ENCODE results near the gene NUP58.
A peak's percentile ranks its signal among the peaks of the same experiment; 100 is the strongest.
"Not testable (repeated sequence)": the region's sequence is repeated elsewhere in the genome, so short reads cannot be mapped to it uniquely, and the experiment has no call there.

Gene NUP58

GRCh38 chr13:25352806-25353205, 51.4 kb downstream of the NUP58 start:
- no peak overlapping the region for H3K4me3 ChIP-seq (replicated peaks; ENCODE audit: low read depth, low read length)
- TF ChIP-seq CTCF (IDR thresholded peaks at IDR 0.05; ENCODE audit: low read length, missing control alignments) = no peak
- DNase-seq (ENCODE audit: low read depth) = no peak

- H3K4me3 ChIP-seq (replicated peaks; ENCODE audit: low read depth, low read length) = no peak overlapping the region
- no peak for TF ChIP-seq CTCF (IDR thresholded peaks at IDR 0.05; ENCODE audit: low read length, missing control alignments)
- no peak for DNase-seq (ENCODE audit: low read depth)
These were observed 51.9 kb downstream of the NUP58 start for GRCh38 chr13:25353344-25353743.

GRCh38 chr13:25354377-25354776, 53.0 kb downstream of the NUP58 start:
- TF ChIP-seq CTCF (IDR thresholded peaks at IDR 0.05; ENCODE audit: low read length, missing control alignments) = no peak
- DNase-seq (ENCODE audit: low read depth) = no peak
- H3K4me3 ChIP-seq (replicated peaks; ENCODE audit: low read depth, low read length) = no peak overlapping the region

- not testable (repeated sequence) for DNase-seq (ENCODE audit: low read depth); H3K4me3 ChIP-seq (replicated peaks; ENCODE audit: low read depth, low read length)
These were observed 59.0 kb downstream of the NUP58 start for GRCh38 chr13:25360443-25360842.

- no peak for DNase-seq (ENCODE audit: low read depth)
- H3K4me3 ChIP-seq (replicated peaks; ENCODE audit: low read depth, low read length) = no peak overlapping the region
- no peak for TF ChIP-seq CTCF (IDR thresholded peaks at IDR 0.05; ENCODE audit: low read length, missing control alignments)
These were observed 64.4 kb downstream of the NUP58 start for GRCh38 chr13:25365720-25366235.

GRCh38 chr13:25371158-25371874, 69.9 kb downstream of the NUP58 start:
- peak overlapping the region; percentile 14 for H3K4me3 ChIP-seq (replicated peaks; ENCODE audit: low read depth, low read length)
- DNase-seq (ENCODE audit: low read depth) = no peak
- no peak for TF ChIP-seq CTCF (IDR thresholded peaks at IDR 0.05; ENCODE audit: low read length, missing control alignments)

- peak within 1 kb of the TSS; percentile 14 for H3K4me3 ChIP-seq (replicated peaks; ENCODE audit: low read depth, low read length)
- no peak for DNase-seq (ENCODE audit: low read depth)
- no peak for TF ChIP-seq CTCF (IDR thresholded peaks at IDR 0.05; ENCODE audit: low read length, missing control alignments)
These were observed 70.5 kb downstream of the NUP58 start, which contains the start of gene ATP8A2 for GRCh38 chr13:25371875-25372283. TSS of gene ATP8A2 (plus strand) at chr13:25371974. CDS start at chr13:25372213, 239 bp downstream.

Data from fibroblast of pulmonary artery (primary cell).